HepG2 (cell line): Measurements from ENCODE around the gene FBXO41. TPM values are rescaled to one million over a fixed set of nuclear protein-coding genes. Genes with fewer than 3 reads are reported as not detected.

Experiments
- ASH2L ChIP-seq: fragments of 300-600, 200-600 bp; sonication (generic); IDR thresholded peaks from 2 replicates; pipeline ENCODE4 v1.7.0; 2017; ENCODE audit warnings: low read depth, mild to moderate bottlenecking, moderate library complexity, mixed read lengths, low read length; ENCODE audit not compliant: insufficient read length
- ETV5 ChIP-seq: IDR thresholded peaks from 2 replicates; pipeline ENCODE4 v1.6.1; 2018; ENCODE audit warnings: missing biosample characterization, missing genetic modification reagents, inconsistent platforms, borderline replicate concordance
- HMG20B ChIP-seq: conservative IDR thresholded peaks from 2 replicates; pipeline ENCODE4 v1.6.1; 2016; ENCODE audit warnings: missing genetic modification reagents, missing compliant biosample characterization
- HMGXB3 ChIP-seq: sonication (generic); formaldehyde crosslinking; IDR thresholded peaks from 2 replicates; pipeline ENCODE4 v1.4.0; 2020; ENCODE audit warnings: missing genetic modification reagents, borderline replicate concordance
- MIXL1 ChIP-seq: IDR thresholded peaks from 2 replicates; pipeline ENCODE4 v1.6.1; 2016
- PHF20 ChIP-seq: sonication (generic); formaldehyde crosslinking; IDR thresholded peaks from 2 replicates; pipeline ENCODE4 v1.5.0; 2020; ENCODE audit warnings: mild to moderate bottlenecking, missing genetic modification reagents
- RFXANK ChIP-seq: IDR thresholded peaks from 2 replicates; pipeline ENCODE4 v1.6.1; 2016
- SMC3 ChIP-seq: IDR thresholded peaks from 2 replicates; pipeline ENCODE4 v1.6.1; 2011; ENCODE audit warnings: low read length, improper control_type of control experiment
- TCF7L2 ChIP-seq: IDR thresholded peaks from 2 replicates; pipeline ENCODE4 v1.6.1; 2011; ENCODE audit warnings: mild to moderate bottlenecking, low read depth, low read length, moderate library complexity
- TEF ChIP-seq: sonication (generic); formaldehyde crosslinking; IDR thresholded peaks from 2 replicates; pipeline ENCODE4 v1.5.0; 2020; ENCODE audit warnings: missing genetic modification reagents
- TRIM22 ChIP-seq: fragments of 450-650 bp; IDR thresholded peaks from 2 replicates; pipeline ENCODE4 v1.6.1; 2017
- YEATS4 ChIP-seq: sonication (generic); formaldehyde crosslinking; IDR thresholded peaks from 2 replicates; pipeline ENCODE4 v1.4.0; 2020; ENCODE audit warnings: missing genetic modification reagents, borderline replicate concordance
- ZBTB37 ChIP-seq: sonication (generic); formaldehyde crosslinking; IDR thresholded peaks from 2 replicates; pipeline ENCODE4 v1.4.0; 2020; ENCODE audit warnings: mild to moderate bottlenecking, missing genetic modification reagents
- ZNF282 ChIP-seq: fragments of 450-650 bp; IDR thresholded peaks from 2 replicates; pipeline ENCODE4 v1.6.1; 2018; ENCODE audit not compliant: partially characterized antibody
- ZNF317 ChIP-seq: sonication (generic); formaldehyde crosslinking; IDR thresholded peaks from 2 replicates; pipeline ENCODE4 v1.5.0; 2020; ENCODE audit warnings: mild to moderate bottlenecking, missing genetic modification reagents
- ZNF547 ChIP-seq: sonication (generic); formaldehyde crosslinking; IDR thresholded peaks from 2 replicates; pipeline ENCODE4 v1.5.1; 2020; ENCODE audit warnings: mild to moderate bottlenecking, missing genetic modification reagents
- ZNF564 ChIP-seq: sonication (generic); formaldehyde crosslinking; IDR thresholded peaks from 2 replicates; pipeline ENCODE4 v1.8.1; 2023; ENCODE audit warnings: mild to moderate bottlenecking, missing genetic modification reagents
- ZNF639 ChIP-seq: conservative IDR thresholded peaks from 2 replicates; pipeline ENCODE4 v1.6.1; 2018; ENCODE audit warnings: missing genetic modification reagents
- polyA plus RNA-seq, 8 experiments: library from polyadenylated mRNA; depleted of rRNA in 3 of 8; stranded (reverse) in 7 of 8; unstranded in 1 of 8; fragments of >200 nt; fragmentation: Illumina TruSeq in 4 of 8; extraction: Trizol in 4 of 8; gene quantifications; 2 replicates each; pipeline versions ENCODE4 v1.2.1 to v1.2.3, GENCODE V29; 2011 to 2016; ENCODE audit warnings: low read depth in 4 of 8, missing spikeins in 1 of 8, mixed read lengths in 1 of 8; ENCODE audit not compliant: insufficient read depth in 1 of 8
- total RNA-seq, 5 experiments: library from RNA; depleted of rRNA; stranded (reverse); fragments of >200 nt; fragmentation: Illumina TruSeq; extraction: Trizol; gene quantifications; 2 replicates each; pipeline ENCODE4 v1.2.3, GENCODE V29; 2016; ENCODE audit warnings: low read depth in 1 of 5

The FBXO41 gene
- total and polyA plus RNA-seq, 2 of the 13 experiments (the other 11 are each of a cell fraction or from before 2014, with no cell fraction given) = 4.2 to 10.3 TPM

GRCh38 chr2:73233932-73234832 lies 50.1 kb downstream of the FBXO41 start, which contains the start of gene CCT7 (continued):
- TF ChIP-seq HMGXB3 (peak; percentile 47; the same call in 1 of the 2 replicates), ZNF639 (CRISPR knock-in tag) (peak; percentile 76; the same call in 1 of the 2 replicates), SMC3 (peak; percentile 5; the same call in 1 of the 2 replicates), YEATS4 (CRISPR knock-in tag) (peak; percentile 98), ZNF564 (CRISPR knock-in tag) (peak; percentile 85), HMG20B (CRISPR knock-in tag) (no peak), TRIM22 (no peak), ZNF547 (peak; percentile 56; the same call in 1 of the 2 replicates), ZNF282 (no peak), ZNF317 (CRISPR knock-in tag) (peak; percentile 82; the same call in 1 of the 2 replicates), ZBTB37 (CRISPR knock-in tag) (no peak), TEF (CRISPR knock-in tag) (no peak), RFXANK (CRISPR knock-in tag) (no peak), ETV5 (CRISPR knock-in tag) (peak; percentile 58), MIXL1 (CRISPR knock-in tag) (peak; percentile 87), ASH2L (peak; percentile 98), TCF7L2 (no peak), PHF20 (CRISPR knock-in tag) (peak; percentile 96)
